Keratinocyte (primary cell): ENCODE measurements around the gene CBLN3. TPM values are rescaled to one million over a fixed set of nuclear protein-coding genes. Genes with fewer than 3 reads are reported as not detected.
"Not testable (repeated sequence)": the region's sequence is repeated elsewhere in the genome, so short reads cannot be mapped to it uniquely, and the experiment has no call there.

Source experiments
- DNase-seq: peaks from one replicate; pipeline ENCODE4 v3.0.0-alpha.2; 2011; ENCODE audit warnings: low read depth, missing footprints, low spot score
- FAIRE-seq: peaks from 2 replicates; lab custom pipeline; 2011; peaks lifted over from hg19 to GRCh38; lab: Jason Lieb, UNC
- H2AFZ ChIP-seq: 2 replicates; pipeline ENCODE4 v1.6.0; 2012; ENCODE audit warnings: low read length, control low read depth, inconsistent platforms; ENCODE audit not compliant: control insufficient read depth
- H3K27ac ChIP-seq: 2 replicates; pipeline ENCODE4 v1.5.1; 2011; ENCODE audit warnings: low read length; ENCODE audit not compliant: control insufficient read depth, insufficient read depth
- H3K27me3 ChIP-seq: 3 replicates; pipeline ENCODE4 v1.6.0; 2011; ENCODE audit warnings: low read length; ENCODE audit not compliant: control insufficient read depth, insufficient read depth; ENCODE audit errors: extremely low read depth
- H3K36me3 ChIP-seq, 2 experiments: 2 replicates in 1 of 2; 3 replicates in 1 of 2; pipeline ENCODE4 v1.5.1; 2011; ENCODE audit warnings: low read length in 2 of 2, mild to moderate bottlenecking in 1 of 2; ENCODE audit not compliant: control insufficient read depth in 2 of 2, insufficient read depth in 2 of 2; ENCODE audit errors: extremely low read depth in 1 of 2
- H3K4me1 ChIP-seq: 3 replicates; pipeline ENCODE4 v1.5.1; 2011; ENCODE audit warnings: low read length; ENCODE audit not compliant: control insufficient read depth, insufficient read depth; ENCODE audit errors: extremely low read depth
- H3K4me2 ChIP-seq: 3 replicates; pipeline ENCODE4 v1.6.0; 2011; ENCODE audit warnings: low read depth, low read length; ENCODE audit not compliant: control insufficient read depth, insufficient read depth; ENCODE audit errors: extremely low read depth
- H3K4me3 ChIP-seq, 3 experiments: fragments of 200-600 bp in 1 of 3; sonication (generic) in 1 of 3; 2 replicates in 2 of 3; 3 replicates in 1 of 3; pipeline ENCODE4 v1.5.1; 2011 to 2016; ENCODE audit warnings: low read length in 3 of 3, mild to moderate bottlenecking in 3 of 3, control low read depth in 2 of 3, inconsistent platforms in 1 of 3, low read depth in 1 of 3, mixed read lengths in 1 of 3, mixed run types in 1 of 3, moderate library complexity in 1 of 3; ENCODE audit not compliant: control insufficient read depth in 2 of 3, insufficient read depth in 2 of 3; ENCODE audit errors: extremely low read depth in 1 of 3
- H3K79me2 ChIP-seq: 2 replicates; pipeline ENCODE4 v1.6.0; 2012; ENCODE audit warnings: low read length; ENCODE audit not compliant: control insufficient read depth, insufficient read depth
- H3K9ac ChIP-seq: 3 replicates; pipeline ENCODE4 v1.6.0; 2011; ENCODE audit warnings: low read length; ENCODE audit not compliant: control insufficient read depth, insufficient read depth; ENCODE audit errors: extremely low read depth
- H3K9me1 ChIP-seq: 3 replicates; pipeline ENCODE4 v1.6.0; 2011; ENCODE audit warnings: low read length; ENCODE audit not compliant: control insufficient read depth, insufficient read depth; ENCODE audit errors: extremely low read depth
- H3K9me3 ChIP-seq: 2 replicates; pipeline ENCODE4 v1.5.1; 2012; ENCODE audit warnings: low read depth, low read length; ENCODE audit not compliant: control insufficient read depth
- H4K20me1 ChIP-seq: 3 replicates; pipeline ENCODE4 v1.6.0; 2011; ENCODE audit warnings: low read length; ENCODE audit not compliant: control insufficient read depth, insufficient read depth; ENCODE audit errors: extremely low read depth
- CTCF ChIP-seq, 3 experiments: IDR thresholded peaks in 1 of 3; conservative IDR thresholded peaks in 1 of 3; optimal IDR thresholded peaks in 1 of 3; 2 replicates in 2 of 3; 3 replicates in 1 of 3; pipeline versions ENCODE3 to v1.5.1; 2011; ENCODE audit warnings: low read length in 3 of 3, mild to moderate bottlenecking in 3 of 3, moderate library complexity in 2 of 3, control low read depth in 1 of 3, inconsistent platforms in 1 of 3; ENCODE audit not compliant: insufficient read depth in 2 of 3; ENCODE audit errors: extremely low read depth in 1 of 3
- EZH2 ChIP-seq: IDR thresholded peaks from one replicate; pipeline ENCODE4 v1.6.1; 2012; ENCODE audit warnings: inconsistent platforms, mild to moderate bottlenecking, low read length, moderate library complexity
- dilution Hi-C: fragments of 300-500 bp; cut with MboI; formaldehyde crosslinking; loops from one replicate; pipeline ENCODE4 v1.7.0; 2020; ENCODE audit warnings: low sequenced_read_pairs; ENCODE audit not compliant: extremely low pct_ligation_motif_present
- polyA plus RNA-seq, 5 experiments: library from polyadenylated mRNA; depleted of rRNA in 3 of 5; stranded (reverse) in 3 of 5; stranded (forward) in 1 of 5; unstranded in 1 of 5; fragments of >200 nt; gene quantifications; 1 replicate in 1 of 5; 2 replicates in 3 of 5; 3 replicates in 1 of 5; pipeline versions ENCODE4 v1.2.1 to v1.2.3, GENCODE V29; 2011 to 2012; ENCODE audit warnings: missing spikeins in 2 of 5, low read depth in 1 of 5, low replicate concordance in 1 of 5

The CBLN3 gene
- polyA plus RNA-seq, 1 donor (not counting 4 experiments of a cell fraction or from before 2014, with no cell fraction given), result 1.6 TPM

GRCh38 chr14:24456980-24457379 is 27.5 kb upstream of the CBLN3 start:
- Histone ChIP-seq H3K27ac (no peak overlapping the region), H3K9ac (no peak overlapping the region), H3K4me2 (no peak overlapping the region), H3K9me3 (no peaks in the 10 kb centered on the region), H3K27me3 (no peaks in the 10 kb centered on the region), H3K4me1 (no peaks in the 10 kb centered on the region), H3K79me2 (no peaks in the 10 kb centered on the region), H3K36me3 (peaks cover 0 to 2% of the 10 kb centered on the region in 2 experiments), H4K20me1 (no peaks in the 10 kb centered on the region), H3K9me1 (no peaks in the 10 kb centered on the region), H2AFZ (no peak overlapping the region), H3K4me3 (no peak overlapping the region)
- no peak for DNase-seq
- dilution Hi-C loops, result no loop called here
- no peak for FAIRE-seq
- TF ChIP-seq CTCF (optimal IDR thresholded peaks at IDR 0.05 in 1 of 3, IDR thresholded peaks at IDR 0.05 in 1 of 3, conservative IDR thresholded peaks at IDR 0.05 in 1 of 3; ENCODE audit: extremely low read depth in 1 of 3, insufficient read depth in 2 of 3, low read length in 3 of 3), result no peak
- TF ChIP-seq EZH2, result no peak

DNA sequence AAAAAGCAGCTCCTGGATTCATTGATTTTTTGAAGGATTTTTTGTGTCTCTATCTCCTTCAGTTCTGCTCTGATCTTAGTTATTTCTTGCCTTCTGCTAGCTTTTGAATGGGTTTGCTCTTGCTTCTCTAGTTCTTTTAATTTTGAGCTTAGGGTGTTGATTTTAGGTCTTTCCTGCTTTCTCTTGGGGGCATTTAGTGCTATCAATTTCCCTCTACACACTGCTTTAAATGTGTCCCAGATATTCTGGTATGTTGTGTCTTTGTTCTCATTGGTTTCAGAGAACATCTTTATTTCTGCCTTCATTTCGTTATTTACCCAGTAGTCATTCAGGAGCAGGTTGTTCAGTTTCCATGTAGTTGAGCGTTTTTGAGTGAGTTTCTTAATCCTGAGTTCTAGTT is 21.4 kb upstream of the CBLN3 start:
- H3K4me1 ChIP-seq, H3K4me2 ChIP-seq, H3K4me3 ChIP-seq, H3K9me1 ChIP-seq, H3K79me2 ChIP-seq, H4K20me1 ChIP-seq, H3K27ac ChIP-seq, H3K36me3 ChIP-seq, DNase-seq, FAIRE-seq, dilution Hi-C loops, H2AFZ ChIP-seq, H3K9ac ChIP-seq, H3K9me3 ChIP-seq, H3K27me3 ChIP-seq: not testable (repeated sequence)

DNA sequence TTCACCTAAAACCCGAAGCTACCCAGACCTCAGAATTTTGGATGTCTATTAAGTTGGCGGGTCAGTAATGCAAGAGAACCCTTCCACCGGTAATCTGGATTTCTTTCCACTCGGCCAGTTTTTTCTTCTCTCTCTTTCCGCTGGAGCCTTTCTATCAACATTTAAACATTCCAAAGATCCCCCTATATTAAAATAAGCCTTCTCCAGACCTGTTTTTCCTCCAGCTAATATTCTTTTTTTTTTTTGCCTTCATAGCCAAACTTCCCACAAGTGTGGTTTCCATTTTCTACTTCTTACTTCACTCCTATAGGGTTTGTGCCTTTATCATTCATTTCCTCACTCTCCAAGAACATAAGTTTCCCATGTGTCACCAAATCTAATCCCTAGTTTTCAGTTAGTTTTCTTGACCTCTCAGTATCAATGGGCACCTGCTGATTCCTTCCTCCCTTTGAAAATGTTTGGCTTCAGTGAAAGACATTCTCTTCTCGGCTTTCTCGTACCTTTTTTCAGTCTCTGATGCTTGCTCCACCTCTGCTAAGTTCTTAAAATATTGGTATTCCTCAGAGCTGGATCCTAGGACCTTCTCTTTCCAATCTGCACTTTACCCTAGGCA is 13.7 kb upstream of the CBLN3 start:
- FAIRE-seq (no peak), DNase-seq (no peak)
- TF ChIP-seq EZH2 (no peak), CTCF (optimal IDR thresholded peaks at IDR 0.05 in 1 of 3, IDR thresholded peaks at IDR 0.05 in 1 of 3, conservative IDR thresholded peaks at IDR 0.05 in 1 of 3; ENCODE audit: extremely low read depth in 1 of 3, insufficient read depth in 2 of 3, low read length in 3 of 3) (no peak)
- Histone ChIP-seq H3K36me3 (peaks cover 20 to 38% of the 10 kb centered on the region in 2 experiments), H3K4me1 (peaks cover 12% of the 10 kb centered on the region), H3K9me3 (no peaks in the 10 kb centered on the region), H3K4me2 (peak overlapping the region; percentile 97), H3K27ac (peak overlapping the region; percentile 90), H3K79me2 (peaks cover 19% of the 10 kb centered on the region), H3K9ac (peak overlapping the region; percentile 90), H3K27me3 (no peaks in the 10 kb centered on the region), H4K20me1 (no peaks in the 10 kb centered on the region), H2AFZ (peak overlapping the region; percentile 86), H3K4me3 (peak overlapping the region; percentile 69 to 98 (median 97)), H3K9me1 (no peaks in the 10 kb centered on the region)
- dilution Hi-C loops, result no loop called here
